NCI-H2171 treated with DMSO at 0.1 percent for 48 hours (cell line): Measurements from ENCODE around the gene GUK1.

ENCODE experiments used
- DNase-seq: peaks from one replicate; lab custom pipeline; 2025; lab: John Stamatoyannopoulos, UW

The GUK1 gene, protein sequence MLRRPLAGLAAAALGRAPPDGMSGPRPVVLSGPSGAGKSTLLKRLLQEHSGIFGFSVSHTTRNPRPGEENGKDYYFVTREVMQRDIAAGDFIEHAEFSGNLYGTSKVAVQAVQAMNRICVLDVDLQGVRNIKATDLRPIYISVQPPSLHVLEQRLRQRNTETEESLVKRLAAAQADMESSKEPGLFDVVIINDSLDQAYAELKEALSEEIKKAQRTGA

DNA sequence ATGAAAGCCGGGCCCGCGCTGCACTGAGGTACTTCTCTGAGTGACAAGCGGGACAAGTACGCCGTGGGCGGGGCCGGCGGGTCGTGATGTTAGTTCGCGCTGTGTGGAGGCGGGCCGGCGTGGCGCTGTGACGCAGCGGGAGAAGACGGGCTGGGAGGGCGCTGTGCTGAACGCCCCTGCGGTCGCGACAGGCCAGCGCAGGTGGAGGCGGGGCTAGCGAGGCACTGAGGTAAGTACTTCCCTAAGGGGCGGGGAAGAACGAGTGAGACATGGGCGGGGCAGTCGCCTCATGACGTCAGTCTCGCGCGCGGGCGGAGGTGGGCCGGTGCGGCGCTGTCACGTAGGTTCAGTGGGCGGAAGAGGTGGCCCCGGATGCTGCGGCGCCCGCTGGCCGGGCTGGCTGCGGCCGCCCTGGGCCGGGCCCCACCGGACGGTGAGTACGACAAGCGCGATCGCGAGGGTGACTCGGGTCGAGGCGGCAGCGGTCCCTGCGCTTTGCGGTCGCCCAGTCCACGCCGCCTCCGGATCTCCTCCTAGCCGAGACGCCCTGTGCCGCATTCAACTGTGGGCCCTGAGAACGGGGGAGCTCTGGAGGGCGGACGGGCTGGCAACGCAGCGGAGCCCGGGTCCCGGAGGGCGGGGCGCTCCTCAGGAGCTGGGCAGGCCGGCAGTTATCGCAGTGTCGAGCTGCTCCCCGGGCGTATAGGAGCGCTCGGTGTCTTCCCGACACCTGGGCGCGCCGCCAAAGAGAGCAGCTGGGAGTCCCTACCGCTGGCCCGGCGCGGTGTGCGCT lies at the start of gene GUK1:
GUK1 (plus strand) TSS at position 349 of the 793 bp plus-strand sequence; CDS start at position 373, 24 bp downstream.
- peak; percentile 99 for DNase-seq

GRCh38 chr1:228090613-228091081 lies 49.4 kb upstream of the GUK1 start:
- DNase-seq, result no peak

DNA sequence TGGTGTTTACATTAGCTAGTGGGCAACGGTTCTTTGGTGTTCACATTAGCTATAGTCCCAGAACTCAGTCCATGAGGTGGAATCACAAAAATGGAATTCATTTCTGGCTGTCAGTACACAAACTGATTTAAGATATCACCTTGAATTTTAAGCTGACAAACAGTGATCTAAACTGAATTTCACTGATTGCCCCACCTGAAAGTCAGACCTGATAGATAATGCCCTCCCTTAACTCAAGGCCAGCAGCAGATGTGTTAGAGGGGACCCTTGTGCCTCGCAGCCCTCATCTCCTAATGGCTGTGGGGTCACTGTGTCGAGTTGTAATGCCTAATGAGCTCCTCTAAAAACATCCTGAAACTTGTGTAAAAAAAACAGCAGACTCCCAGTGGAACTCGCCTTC lies 49.0 kb upstream of the GUK1 start:
- DNase-seq, result no peak

GRCh38 chr1:228092342-228093049 lies 47.6 kb upstream of the GUK1 start:
- no peak for DNase-seq

DNA sequence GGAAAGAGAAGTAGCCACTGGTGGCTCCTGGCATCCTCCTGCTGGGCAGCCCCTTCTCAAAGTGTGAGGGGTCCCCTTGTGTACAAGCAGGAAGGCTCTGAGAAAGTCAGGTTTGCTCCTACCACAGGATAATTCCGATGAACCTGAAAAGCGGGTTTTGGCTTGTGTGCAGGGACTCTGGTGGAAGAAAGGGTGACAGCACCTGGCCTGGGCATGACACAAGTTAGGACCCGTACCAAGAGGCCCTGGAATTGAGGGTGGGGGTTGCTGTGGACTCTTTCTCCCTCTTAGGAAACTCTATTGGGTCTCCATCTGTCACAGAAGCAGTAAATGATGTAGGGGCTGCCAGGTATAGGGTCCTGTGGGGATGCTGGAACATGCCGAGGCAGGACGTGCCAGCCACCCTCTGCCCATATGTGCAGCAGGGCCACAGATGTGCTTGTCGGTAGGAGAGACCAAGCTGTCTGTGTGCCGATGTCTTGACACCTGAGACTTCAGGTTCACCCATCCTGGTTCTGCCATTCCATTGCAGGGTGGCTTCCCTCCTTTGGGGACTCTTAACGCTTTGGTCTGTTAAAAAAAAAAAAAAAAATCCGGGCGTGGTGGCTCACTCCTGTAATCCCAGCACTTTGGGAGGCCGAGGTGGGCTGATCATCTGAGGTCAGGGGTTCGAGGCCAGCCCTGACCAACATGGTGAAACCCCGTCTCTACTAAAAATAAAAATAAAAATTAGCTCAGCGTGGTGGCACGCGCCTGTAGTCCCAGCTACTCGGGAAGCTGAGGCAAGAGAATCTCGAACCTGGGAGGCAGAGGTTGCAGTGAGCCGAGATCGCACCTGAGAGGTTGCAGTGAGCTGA lies 46.8 kb upstream of the GUK1 start:
- DNase-seq, result peak; percentile 96

- no peak for DNase-seq
Observed at GRCh38 chr1:228094432-228095016, 45.6 kb upstream of the GUK1 start.

- no peak for DNase-seq
Observed at GRCh38 chr1:228095161-228095560, 44.9 kb upstream of the GUK1 start.

DNA sequence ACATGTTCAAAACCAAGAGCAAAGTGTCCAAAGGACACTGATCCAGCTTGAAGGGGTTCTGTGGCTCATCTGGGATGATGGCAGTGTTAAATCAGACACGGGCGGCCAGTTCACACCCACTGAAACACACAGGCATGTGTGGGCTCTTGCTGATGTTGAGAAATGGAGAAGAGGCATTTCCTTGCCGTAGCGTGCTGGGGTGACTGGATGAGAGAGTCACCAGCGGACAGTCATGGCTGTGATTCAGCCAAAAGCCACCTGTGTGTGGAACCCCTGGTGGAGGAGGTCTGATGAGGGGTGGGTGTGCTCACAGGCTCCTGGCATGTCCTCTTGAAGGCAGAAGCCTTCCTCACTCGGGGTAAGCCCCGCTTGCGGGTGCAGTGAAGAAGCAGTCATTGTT lies 44.1 kb upstream of the GUK1 start:
- no peak for DNase-seq

DNA sequence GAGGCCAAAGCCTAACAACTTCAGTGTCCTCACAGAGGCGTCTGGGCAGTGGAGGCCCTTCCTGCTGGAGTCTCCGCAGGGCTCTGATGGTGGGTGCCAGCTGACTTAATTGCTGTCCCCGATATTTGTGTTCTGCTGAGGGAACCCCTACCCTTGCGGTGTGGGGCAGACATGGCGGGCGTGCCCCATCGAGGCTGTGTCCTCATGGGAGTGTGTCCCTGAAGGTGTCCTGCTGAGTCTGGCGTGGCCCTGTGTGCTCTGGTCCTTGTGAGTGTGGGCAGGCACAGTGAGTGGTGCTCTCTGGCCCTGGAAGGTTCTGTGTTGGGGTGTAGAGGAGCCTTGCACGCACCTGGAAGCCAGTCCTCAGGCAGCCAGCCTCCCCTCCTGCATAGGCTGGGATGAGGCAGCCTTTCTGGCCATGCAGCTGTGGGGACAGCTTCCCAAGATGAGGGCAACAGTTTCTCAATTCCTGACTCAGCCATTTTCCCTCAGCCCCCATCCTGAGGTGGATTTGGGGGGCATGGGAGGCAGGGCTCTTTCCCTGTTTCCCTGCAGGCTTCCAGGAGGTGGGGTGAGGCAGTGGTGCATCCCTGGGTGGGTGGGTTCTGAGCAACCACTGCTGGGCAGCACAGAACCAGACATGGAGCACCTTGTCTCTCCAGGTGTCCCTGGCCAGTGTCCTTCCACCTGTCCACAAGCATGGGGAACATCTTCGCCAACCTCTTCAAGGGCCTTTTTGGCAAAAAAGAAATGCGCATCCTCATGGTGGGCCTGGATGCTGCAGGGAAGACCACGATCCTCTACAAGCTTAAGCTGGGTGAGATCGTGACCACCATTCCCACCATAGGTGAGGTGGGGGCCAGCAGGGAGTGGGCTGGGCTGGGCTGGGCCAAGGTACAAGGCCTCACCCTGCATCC lies 43.4 kb upstream of the GUK1 start:
- no peak for DNase-seq

- DNase-seq, result no peak
Observed at GRCh38 chr1:228097333-228098081, 42.6 kb upstream of the GUK1 start.

DNA sequence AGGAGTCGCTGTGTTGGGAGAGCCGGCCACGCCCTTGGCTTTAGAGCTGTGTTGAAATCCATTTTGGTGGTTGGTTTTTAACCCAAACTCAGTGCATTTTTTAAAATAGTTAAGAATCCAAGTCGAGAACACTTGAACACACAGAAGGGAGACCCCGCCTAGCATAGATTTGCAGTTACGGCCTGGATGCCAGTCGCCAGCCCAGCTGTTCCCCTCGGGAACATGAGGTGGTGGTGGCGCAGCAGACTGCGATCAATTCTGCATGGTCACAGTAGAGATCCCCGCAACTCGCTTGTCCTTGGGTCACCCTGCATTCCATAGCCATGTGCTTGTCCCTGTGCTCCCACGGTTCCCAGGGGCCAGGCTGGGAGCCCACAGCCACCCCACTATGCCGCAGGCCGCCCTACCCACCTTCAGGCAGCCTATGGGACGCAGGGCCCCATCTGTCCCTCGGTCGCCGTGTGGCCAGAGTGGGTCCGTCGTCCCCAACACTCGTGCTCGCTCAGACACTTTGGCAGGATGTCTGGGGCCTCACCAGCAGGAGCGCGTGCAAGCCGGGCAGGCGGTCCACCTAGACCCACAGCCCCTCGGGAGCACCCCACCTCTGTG lies 41.7 kb upstream of the GUK1 start:
- no peak for DNase-seq

DNA sequence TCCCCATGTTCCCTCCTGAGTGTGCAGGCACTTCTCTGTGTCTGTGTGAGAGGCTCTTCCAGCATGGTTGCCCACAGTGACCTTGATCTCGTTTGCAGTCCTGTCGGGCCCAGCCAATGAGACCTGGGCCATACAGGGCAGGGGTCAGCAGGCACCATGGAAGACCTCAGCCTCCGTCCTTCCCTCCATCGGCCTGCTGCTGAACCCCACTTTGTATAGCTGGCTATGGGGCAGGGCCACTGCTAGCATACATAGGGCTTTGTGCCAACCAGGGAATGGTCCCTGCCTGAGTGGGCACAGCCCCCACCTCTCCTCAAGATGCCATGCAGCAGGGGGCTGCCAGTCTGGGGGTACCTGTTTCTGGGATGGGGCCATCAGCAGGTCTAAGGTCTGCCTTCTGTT lies 40.7 kb upstream of the GUK1 start:
- no peak for DNase-seq

DNA sequence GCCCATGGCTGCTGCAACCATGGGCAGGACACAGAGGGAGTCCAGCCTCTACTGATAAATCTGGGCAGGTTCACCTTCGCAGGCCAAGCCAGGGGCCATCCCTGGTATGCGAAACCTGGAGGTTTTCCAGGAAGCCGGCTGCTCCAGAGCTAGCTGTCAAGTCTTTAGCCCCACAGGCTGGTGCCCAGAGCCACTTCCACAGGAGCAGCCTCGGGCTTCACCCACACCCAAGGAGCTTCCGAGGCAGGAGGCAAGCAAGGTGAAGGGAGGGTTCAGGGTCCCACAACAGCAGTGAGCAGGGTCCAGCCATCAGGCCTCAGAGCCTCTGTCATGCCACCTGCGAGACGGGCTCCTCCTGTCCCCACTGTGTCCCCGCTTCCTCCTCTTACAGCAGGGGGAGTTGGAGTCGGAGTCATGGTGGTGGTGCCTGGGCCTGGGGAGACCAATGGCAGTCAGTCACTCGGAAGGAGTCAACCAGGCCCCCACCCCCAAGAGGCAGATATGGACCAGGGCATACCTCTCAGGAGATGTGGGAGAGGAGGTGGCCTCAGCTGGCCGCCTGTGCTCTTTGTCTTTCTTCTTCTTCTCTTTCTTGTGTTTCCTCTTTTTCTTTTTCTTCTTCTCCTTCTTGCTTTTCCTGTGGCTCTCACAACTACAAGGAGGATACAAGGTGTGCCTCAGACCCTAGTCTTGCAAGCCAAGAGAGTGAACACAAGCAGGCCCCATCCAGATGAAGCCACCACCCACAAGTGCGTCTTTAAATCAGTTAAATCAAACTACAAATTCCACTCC lies 39.1 kb upstream of the GUK1 start:
- no peak for DNase-seq

DNA sequence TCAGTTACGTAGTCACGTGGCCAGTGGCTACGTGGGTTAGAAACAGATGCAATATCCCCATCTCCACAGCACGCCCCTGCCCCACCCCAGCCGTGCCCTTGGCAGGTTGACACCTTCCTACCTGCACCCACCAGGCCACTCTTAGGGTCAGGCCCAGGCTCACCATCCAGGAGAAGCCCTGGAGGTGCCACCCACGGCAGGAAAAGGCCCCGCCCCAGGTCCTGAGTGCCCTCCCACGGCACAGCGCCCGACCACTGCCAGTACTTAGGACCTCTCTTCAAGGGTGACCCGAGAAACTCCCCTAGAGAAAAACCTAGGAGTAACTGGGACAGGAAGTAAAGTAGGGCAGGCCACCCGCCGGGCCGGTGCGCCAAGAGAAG lies 38.5 kb upstream of the GUK1 start:
- DNase-seq, result no peak

- DNase-seq, result peak; percentile 50
Observed at GRCh38 chr1:228101994-228102790, 37.9 kb upstream of the GUK1 start.

- peak; percentile 91 for DNase-seq
Observed at GRCh38 chr1:228102791-228103620, 37.1 kb upstream of the GUK1 start, which contains the start of gene C1orf35. TSS of gene C1orf35 (minus strand) at chr1:228103325. CDS start at chr1:228103227, 98 bp downstream.
